ENCODE data around the gene TRAPPC2L.

Gene TRAPPC2L

GRCh38 chr16:88875703-88876234, 18.8 kb downstream of the TRAPPC2L start:
- in situ Hi-C loops (cut with MboI; ENCODE audit: low sequenced_read_pairs), result no loop called here

GRCh38 chr16:88876942-88877526, 20.1 kb downstream of the TRAPPC2L start:
- in situ Hi-C loops (cut with MboI; ENCODE audit: low sequenced_read_pairs), result no loop called here

- in situ Hi-C loops (cut with MboI; ENCODE audit: low sequenced_read_pairs), result no loop called here
These were observed 20.8 kb downstream of the TRAPPC2L start for GRCh38 chr16:88877564-88878289.

GRCh38 chr16:88878356-88878755, 21.4 kb downstream of the TRAPPC2L start:
- in situ Hi-C loops (cut with MboI; ENCODE audit: low sequenced_read_pairs), result no loop called here

GRCh38 chr16:88878967-88879787, 22.2 kb downstream of the TRAPPC2L start:
- in situ Hi-C loops (cut with MboI; ENCODE audit: low sequenced_read_pairs), result no loop called here

GRCh38 chr16:88879788-88880055, 22.8 kb downstream of the TRAPPC2L start:
- in situ Hi-C loops (cut with MboI; ENCODE audit: low sequenced_read_pairs), result no loop called here

DNA sequence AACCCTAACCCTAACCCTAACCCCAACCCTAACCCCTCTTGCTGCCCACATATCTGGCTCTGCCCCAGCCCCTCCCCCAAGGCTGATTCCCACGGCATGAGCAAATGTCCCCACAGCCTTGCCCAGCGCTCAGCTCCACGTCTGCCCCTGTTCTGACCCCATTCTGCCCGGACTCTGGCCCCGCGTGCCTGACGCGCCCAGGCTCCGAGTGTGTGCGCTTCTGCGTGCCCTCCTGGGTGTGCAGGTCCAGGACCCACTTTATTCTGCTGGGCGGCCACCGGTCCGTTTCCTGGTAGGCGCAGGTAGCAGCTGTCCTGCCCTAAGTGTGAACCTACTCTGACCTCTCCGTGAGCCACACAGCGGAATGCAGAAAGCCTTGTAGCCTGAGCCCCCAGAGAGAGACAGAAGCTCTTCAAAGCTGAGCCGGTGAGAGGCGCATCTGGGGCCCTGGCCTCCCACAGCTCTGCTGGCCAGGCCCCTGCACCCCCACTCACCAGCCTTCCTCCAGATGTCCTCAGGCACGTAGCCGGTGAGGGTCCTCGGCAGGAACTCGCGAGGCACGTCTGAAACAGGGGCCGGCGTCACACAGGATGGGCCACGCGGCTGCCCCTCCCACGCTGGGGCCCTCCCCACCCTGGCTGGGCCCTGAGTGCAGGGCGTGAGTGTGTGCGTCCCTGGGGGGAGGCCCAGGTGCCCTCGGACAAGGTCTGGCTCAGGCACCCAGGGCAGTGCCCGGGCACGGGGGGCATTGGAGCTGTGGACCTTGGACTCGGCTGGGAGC, 23.5 kb downstream of the TRAPPC2L start:
- in situ Hi-C loops (cut with MboI; ENCODE audit: low sequenced_read_pairs), result no loop called here

- in situ Hi-C loops (cut with MboI; ENCODE audit: low sequenced_read_pairs), result no loop called here
These were observed 24.2 kb downstream of the TRAPPC2L start for GRCh38 chr16:88881007-88881615.

DNA sequence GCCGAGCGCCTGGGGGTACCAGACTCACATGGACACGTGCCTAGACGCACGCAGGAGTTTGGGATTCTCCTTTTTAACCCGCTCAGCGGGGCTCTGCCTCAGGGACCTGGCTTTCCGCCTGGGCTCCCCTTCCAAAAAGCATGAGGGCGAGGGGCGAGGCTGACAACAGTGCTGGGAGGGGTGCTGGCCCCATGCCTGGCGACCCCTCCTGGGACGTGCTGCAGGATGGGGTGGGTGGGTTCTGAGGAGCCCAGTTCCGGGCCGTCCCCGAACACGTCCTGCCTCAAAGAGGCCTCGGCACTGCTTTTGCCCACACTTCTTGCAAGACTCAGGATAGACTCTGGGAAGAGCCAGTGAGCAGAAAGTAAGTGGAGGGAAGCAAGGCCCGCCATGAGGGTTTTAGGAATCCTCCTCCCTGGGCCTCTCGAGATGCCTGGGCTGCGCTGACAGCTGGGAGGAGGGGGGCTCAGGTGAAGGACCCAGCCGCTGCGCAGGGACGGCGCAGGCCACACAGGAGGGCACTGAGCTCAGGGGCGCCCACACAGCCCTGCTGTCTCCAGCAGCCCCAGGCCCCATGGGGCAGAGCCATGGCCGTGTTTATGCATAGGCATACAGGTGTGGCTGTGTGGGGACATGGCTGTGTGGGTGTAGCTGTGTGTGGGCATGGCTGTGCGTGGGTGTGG, 24.9 kb downstream of the TRAPPC2L start:
- in situ Hi-C loops (cut with MboI; ENCODE audit: low sequenced_read_pairs), result no loop called here

DNA sequence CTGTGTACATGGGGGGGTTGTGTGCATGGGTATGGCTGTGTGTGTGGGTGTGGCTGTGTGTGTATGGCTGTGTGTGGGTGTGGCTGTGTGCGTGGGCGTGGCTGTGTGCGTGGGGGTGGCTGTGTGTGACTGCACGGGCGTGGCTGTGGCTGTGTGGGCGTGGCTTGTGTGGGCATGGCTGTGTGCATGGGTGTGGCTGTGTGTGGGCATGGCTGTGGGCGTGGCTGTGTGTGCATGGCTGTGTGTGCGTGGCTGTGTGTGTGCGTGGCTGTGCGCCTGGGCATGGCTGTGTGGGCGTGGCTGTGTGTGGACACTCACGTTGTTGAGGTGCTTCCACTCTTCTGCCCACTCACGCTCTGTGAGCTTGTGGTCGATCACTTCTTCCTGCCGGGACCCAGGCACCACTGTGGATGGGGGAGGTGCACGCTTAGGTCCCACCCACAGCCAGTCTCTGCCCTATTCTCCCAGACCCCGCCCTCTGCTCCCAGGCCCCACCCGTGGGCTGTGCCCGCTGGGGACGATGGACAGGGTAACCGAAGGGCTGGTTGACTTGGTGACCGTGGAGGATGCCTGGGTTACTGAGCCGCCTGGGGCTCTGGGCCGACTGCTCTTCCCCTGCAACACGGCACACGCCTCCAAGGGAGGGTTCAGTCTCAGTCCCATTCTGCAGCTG, 25.6 kb downstream of the TRAPPC2L start:
- in situ Hi-C loops (cut with MboI; ENCODE audit: low sequenced_read_pairs), result no loop called here

DNA sequence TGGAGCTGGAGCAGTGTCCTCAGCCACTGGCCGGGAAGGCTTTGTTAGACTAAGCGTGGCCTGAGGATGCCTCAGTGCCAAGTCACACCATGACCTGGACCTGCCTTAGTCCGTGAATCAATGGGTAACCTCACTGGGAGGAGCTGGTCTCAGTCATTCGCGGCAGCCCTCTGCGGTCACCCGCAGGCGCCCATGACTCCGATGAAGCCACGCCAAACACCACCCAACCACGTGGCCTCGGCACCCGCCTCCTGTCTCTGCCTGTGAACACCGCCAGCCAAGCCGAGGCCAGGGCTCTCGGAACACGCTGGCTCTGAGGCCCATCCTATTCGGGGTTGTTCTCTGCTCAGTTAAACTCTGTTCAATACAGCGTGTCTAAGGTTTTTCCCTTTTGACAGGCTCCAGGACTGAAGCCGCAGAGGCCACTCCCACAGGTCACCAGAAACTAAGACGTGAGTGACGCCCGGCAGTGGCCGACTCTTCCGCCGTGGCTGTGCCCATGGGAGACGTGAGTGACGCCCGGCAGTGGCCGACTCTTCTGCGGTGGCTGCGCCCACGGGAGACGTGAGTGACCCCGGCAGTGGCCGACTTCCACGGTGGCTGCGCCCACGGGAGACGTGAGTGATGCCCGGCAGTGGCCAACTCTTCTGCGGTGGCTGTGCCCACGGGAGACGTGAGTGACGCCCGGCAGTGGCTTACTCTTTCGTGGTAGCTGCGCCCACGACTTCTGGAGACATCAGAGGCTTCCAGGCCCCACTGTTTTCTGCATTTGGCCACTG, 26.4 kb downstream of the TRAPPC2L start:
- in situ Hi-C loops (cut with MboI; ENCODE audit: low sequenced_read_pairs), result no loop called here

DNA sequence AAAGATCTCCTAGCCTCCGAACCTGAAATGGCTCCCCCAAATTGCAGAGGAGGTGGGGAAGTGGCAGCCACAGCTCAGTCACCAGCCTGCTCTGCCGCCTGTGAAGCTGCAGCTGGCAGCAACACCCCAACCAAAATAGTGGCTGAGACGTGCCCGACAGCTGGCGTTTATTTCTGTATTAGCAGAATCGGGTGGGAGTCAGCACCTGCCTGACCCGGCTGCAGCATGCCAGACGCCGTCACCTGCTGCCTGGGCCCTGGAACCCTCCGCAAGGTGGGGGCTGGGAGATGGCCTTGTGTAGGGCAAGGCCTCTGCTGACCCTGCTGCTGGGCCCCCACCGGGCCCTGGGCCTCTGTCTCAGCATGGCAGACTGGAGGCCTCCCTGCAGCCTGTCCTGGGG, 27.0 kb downstream of the TRAPPC2L start:
- in situ Hi-C loops (cut with MboI; ENCODE audit: low sequenced_read_pairs), result no loop called here

DNA sequence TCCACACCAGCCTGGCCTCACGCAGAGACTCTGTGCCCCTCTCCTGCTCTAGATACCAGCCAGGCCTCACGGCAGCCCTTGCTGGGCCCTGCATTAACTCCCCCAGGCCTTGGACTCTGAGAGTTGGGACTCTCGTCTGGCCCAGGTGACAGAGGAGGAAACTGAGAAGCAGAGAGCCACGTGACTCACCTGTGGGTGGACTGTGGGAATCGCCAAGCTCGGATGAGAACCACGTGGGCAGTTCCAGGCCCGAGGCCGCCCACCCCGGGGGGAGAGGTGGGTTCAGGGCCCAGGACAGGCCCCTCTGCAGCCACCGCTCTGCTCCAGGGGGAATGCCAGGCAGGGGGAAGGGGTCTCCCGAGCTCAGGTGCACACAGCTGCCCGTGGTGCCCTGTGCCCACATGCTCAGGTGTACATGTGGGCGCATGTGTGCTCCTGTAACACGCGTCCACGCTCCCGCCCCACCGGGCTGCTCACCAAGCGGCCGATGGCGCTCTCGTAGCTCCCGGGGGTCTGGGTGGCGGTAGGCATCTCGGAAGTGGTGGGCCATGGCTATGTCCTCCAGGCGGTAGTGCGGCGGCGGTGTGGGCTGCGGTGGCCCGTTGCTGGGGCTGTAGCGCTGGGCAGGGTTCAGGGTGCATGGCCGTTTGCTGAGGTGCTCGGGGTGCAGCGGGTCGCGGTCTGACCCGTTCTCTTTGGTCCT, 27.8 kb downstream of the TRAPPC2L start:
- in situ Hi-C loops (cut with MboI; ENCODE audit: low sequenced_read_pairs), result no loop called here

DNA sequence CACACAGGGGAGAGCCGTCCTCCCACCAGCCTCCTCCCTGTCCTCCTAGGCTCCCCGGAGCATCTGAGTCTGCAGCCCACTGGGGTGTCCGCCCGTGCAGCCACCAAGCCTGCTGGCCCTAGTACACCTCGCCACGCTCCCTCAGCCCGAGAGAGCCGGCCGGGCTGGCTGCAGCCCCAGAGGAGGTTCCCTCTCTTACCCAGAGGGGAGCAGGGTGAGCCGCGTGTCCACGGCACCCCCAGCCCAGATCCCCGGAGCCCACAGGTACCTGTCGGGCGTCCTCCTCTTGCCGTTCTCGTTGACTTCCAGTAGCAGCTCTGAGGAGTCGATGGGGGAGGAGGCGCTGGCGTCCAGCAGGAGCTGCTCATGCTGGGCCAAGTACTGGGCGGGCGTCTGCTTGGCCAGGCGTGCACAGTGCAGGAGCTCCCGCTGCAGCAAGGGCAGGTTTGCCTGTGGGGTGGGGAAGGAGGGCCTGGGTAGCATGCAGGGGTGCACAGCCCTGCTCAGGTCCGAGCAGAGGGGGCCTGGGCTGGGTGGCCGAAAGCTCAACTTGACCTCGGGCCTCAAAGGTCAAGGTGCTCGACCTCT, 28.9 kb downstream of the TRAPPC2L start:
- in situ Hi-C loops (cut with MboI; ENCODE audit: low sequenced_read_pairs), result no loop called here

- in situ Hi-C loops (cut with MboI; ENCODE audit: low sequenced_read_pairs), result no loop called here
These were observed 29.5 kb downstream of the TRAPPC2L start for GRCh38 chr16:88886420-88886844.

DNA sequence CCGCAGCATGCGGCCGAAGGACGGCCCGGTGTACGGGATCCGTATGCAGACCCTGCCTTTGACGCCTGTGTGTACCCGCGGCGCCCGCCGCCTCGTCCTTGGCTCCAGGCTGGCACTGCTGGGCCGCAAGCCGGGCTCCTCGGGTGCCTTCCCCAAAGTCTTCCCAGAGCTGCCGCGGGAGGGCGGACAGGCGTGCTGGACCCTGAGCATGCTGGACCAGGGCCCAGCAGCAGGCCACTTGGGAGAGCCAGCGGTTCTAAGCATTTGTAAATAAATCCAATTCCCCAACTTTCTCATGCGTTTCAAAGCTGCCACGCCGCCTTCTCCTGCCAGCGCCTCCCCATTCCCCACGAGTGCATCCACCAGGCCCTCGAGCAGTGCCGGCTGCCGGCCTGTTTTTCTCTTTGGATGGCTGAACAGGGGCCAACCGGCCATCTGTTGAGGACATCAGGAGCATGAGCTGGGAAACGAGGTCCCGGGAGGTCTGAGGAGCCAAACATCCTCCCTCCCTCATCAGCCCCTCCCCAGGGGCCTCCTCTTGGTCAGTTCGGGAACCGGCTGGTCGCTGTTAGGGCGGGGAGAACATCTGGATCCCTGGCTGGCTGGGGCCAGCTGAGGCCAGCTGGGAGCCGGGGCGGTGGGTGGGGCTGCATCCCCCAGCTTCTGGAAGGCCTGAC, 30.1 kb downstream of the TRAPPC2L start:
- in situ Hi-C loops (cut with MboI; ENCODE audit: low sequenced_read_pairs), result no loop called here

DNA sequence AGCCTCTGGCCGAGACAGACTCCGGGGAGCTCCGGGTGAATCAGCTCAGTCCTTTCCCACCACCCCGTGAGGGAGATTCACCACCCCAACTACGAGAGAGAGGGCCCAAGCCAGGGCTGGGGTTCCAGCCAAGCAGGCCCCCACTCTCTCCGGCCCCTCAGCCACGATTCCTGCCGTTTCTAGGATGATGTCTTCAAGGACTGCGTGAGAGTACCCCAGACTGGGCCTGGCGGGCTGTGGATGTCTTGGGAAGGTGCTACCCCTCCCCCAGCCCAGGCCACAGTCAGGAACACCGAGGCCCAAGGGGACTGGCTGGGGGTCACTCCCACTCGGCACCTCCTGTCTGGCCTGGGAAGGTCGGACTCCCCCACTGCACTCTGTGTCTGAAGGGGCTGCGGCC, 31.1 kb downstream of the TRAPPC2L start:
- in situ Hi-C loops (cut with MboI; ENCODE audit: low sequenced_read_pairs), result no loop called here

All from hTERT RPE-1 (cell line).